A549 (cell line): ENCODE measurements around the gene SLC19A1. TPM values are rescaled to one million over a fixed set of nuclear protein-coding genes. Genes with fewer than 3 reads are reported as not detected.

ENCODE experiments used
- ATAC-seq, 2 experiments: fragments of 200-7000 bp in 1 of 2; fragments of >200 bp in 1 of 2; cut with Nextera tagmentation in 1 of 2; cut with Tn5 transposase in 1 of 2; 3 replicates each; pipeline versions ENCODE4 v1.8.0 to v1.9.1; 2018 to 2020; ENCODE audit warnings: mild to moderate bottlenecking in 1 of 2, moderate library complexity in 1 of 2
- CTCF ChIA-PET: fragments of 300-600 bp; sonication (Branson Sonifier 250); formaldehyde crosslinking; extraction: SDS; loops from one replicate; lab custom pipeline; 2021; ENCODE audit warnings: antibody characterized with exemption, inconsistent platforms; lab: Yijun Ruan, JAX
- POLR2A ChIA-PET: fragments of 350-600 bp; formaldehyde crosslinking; extraction: SDS; loops from one replicate; lab custom pipeline; 2021; ENCODE audit warnings: antibody characterized with exemption, inconsistent platforms; lab: Yijun Ruan, JAX
- DNase-seq, 2 experiments: peaks; one replicate each; pipeline versions ENCODE4 v3.0.0 to v3.0.0-alpha.2; 2011 to 2016; ENCODE audit warnings: low read depth in 1 of 2, low spot score in 1 of 2
- FAIRE-seq: peaks from 2 replicates; lab custom pipeline; 2011; peaks lifted over from hg19 to GRCh38; lab: Jason Lieb, UNC
- H3K27ac ChIP-seq, 2 experiments: fragments of >200 bp; sonication (Bioruptor Twin); formaldehyde crosslinking; 3 replicates each; pipeline ENCODE4 v1.5.1; 2016 to 2017
- H3K4me1 ChIP-seq: fragments of >200 bp; sonication (Bioruptor Twin); formaldehyde crosslinking; 3 replicates; pipeline ENCODE4 v1.6.1; 2016
- H3K4me2 ChIP-seq: fragments of >200 bp; sonication (Bioruptor Twin); formaldehyde crosslinking; 3 replicates; pipeline ENCODE4 v1.6.1; 2016
- H3K4me3 ChIP-seq: fragments of >200 bp; sonication (Bioruptor Twin); formaldehyde crosslinking; 3 replicates; pipeline ENCODE4 v1.5.1; 2016
- H3K9me3 ChIP-seq: fragments of >200 bp; sonication (Bioruptor Twin); formaldehyde crosslinking; 3 replicates; pipeline ENCODE4 v1.6.1; 2016
- CBX8 ChIP-seq: fragments of 200-600 bp; sonication (generic); IDR thresholded peaks from 2 replicates; pipeline ENCODE4 v1.6.1; 2016
- CHD2 ChIP-seq: fragments of 150-350 bp; IDR thresholded peaks from 2 replicates; pipeline ENCODE4 v1.6.1; 2014; ENCODE audit warnings: low read length; ENCODE audit not compliant: partially characterized antibody
- HEYL ChIP-seq: fragments of 250-450 bp; sonication (Bioruptor Pico); IDR thresholded peaks from 2 replicates; pipeline ENCODE4 v1.8.0; 2021; ENCODE audit warnings: mild to moderate bottlenecking, moderate library complexity
- HOXA7 ChIP-seq: fragments of 250-450 bp; sonication (Bioruptor Pico); IDR thresholded peaks from 2 replicates; pipeline ENCODE4 v1.5.0; 2020; ENCODE audit warnings: mild to moderate bottlenecking, moderate library complexity
- HOXB5 ChIP-seq: fragments of 250-450 bp; sonication (Bioruptor Pico); IDR thresholded peaks from 2 replicates; pipeline ENCODE4 v1.5.0; 2020; ENCODE audit warnings: mild to moderate bottlenecking, moderate library complexity
- JUN ChIP-seq, 2 experiments: fragments of >200 bp; sonication (Bioruptor Twin); formaldehyde crosslinking; IDR thresholded peaks; 2 replicates in 1 of 2; 3 replicates in 1 of 2; pipeline ENCODE4 v1.6.1; 2016 to 2017
- KDM1A ChIP-seq: fragments of 200-600 bp; sonication (generic); IDR thresholded peaks from 2 replicates; pipeline ENCODE4 v1.6.1; 2016; ENCODE audit warnings: low read depth, mild to moderate bottlenecking
- KDM5A ChIP-seq: fragments of 200-600 bp; sonication (generic); IDR thresholded peaks from 2 replicates; pipeline ENCODE4 v1.6.1; 2016; ENCODE audit warnings: antibody characterized with exemption, mild to moderate bottlenecking
- MAX ChIP-seq: IDR thresholded peaks from 2 replicates; pipeline ENCODE4 v1.6.1; 2012
- MYC ChIP-seq: IDR thresholded peaks from 2 replicates; pipeline ENCODE4 v1.6.1; 2012; ENCODE audit warnings: mild to moderate bottlenecking, inconsistent platforms, low read length, improper control_type of control experiment, borderline replicate concordance
- NPAS2 ChIP-seq: fragments of 250-450 bp; sonication (Bioruptor Pico); IDR thresholded peaks from 2 replicates; pipeline ENCODE4 v1.8.0; 2022; ENCODE audit warnings: mild to moderate bottlenecking, moderate library complexity, borderline replicate concordance
- POLR2AphosphoS2 ChIP-seq: conservative IDR thresholded peaks from 2 replicates; pipeline ENCODE4 v1.6.1; 2012; ENCODE audit warnings: low read length, improper control_type of control experiment, inconsistent platforms
- RARB ChIP-seq: fragments of 250-450 bp; sonication (Bioruptor Pico); IDR thresholded peaks from 2 replicates; pipeline ENCODE4 v1.8.0; 2021; ENCODE audit warnings: mild to moderate bottlenecking, moderate library complexity
- RFX5 ChIP-seq: fragments of 450-650 bp; IDR thresholded peaks from 2 replicates; pipeline ENCODE4 v1.7.1; 2014; ENCODE audit warnings: antibody characterized with exemption, mild to moderate bottlenecking, moderate library complexity
- TFCP2L1 ChIP-seq: fragments of 250-450 bp; sonication (Bioruptor Pico); IDR thresholded peaks from 2 replicates; pipeline ENCODE4 v1.5.0; 2021; ENCODE audit warnings: mild to moderate bottlenecking
- TP53 ChIP-seq: fragments of 250-450 bp; sonication (Bioruptor Pico); IDR thresholded peaks from 2 replicates; pipeline ENCODE4 v1.5.0; 2021; ENCODE audit warnings: mild to moderate bottlenecking, moderate library complexity
- USF2 ChIP-seq: fragments of 450-650 bp; IDR thresholded peaks from 2 replicates; pipeline ENCODE4 v1.6.1; 2014; ENCODE audit warnings: antibody characterized with exemption
- WGBS: methylation state at CpG from one replicate; pipeline ENCODE4 v1.1.6; 2017; ENCODE audit errors: missing lambda C conversion rate; 5-methylcytosine and 5-hydroxymethylcytosine counted together
- polyA plus RNA-seq, 4 experiments: library from polyadenylated mRNA; depleted of rRNA in 3 of 4; stranded (reverse); fragments of >200 nt; fragmentation: RNase III in 1 of 4; extraction: RNeasy Plus Mini Kit Qiagen cat#74134 plus additional on column Dnase treatment in 1 of 4; gene quantifications; 2 replicates in 3 of 4; 3 replicates in 1 of 4; pipeline ENCODE4 v1.2.3, GENCODE V29; 2011 to 2017
- TF ChIP-seq, protein P1 (sequence below): fragments of >200 bp; sonication (Bioruptor Twin); formaldehyde crosslinking; IDR thresholded peaks from 3 replicates; pipeline ENCODE4 v1.5.1; 2016

Gene SLC19A1
- polyA plus RNA-seq, 2 of the 4 experiments (the other 2 are of a cell fraction): 9.8 to 14.0 TPM

DNA sequence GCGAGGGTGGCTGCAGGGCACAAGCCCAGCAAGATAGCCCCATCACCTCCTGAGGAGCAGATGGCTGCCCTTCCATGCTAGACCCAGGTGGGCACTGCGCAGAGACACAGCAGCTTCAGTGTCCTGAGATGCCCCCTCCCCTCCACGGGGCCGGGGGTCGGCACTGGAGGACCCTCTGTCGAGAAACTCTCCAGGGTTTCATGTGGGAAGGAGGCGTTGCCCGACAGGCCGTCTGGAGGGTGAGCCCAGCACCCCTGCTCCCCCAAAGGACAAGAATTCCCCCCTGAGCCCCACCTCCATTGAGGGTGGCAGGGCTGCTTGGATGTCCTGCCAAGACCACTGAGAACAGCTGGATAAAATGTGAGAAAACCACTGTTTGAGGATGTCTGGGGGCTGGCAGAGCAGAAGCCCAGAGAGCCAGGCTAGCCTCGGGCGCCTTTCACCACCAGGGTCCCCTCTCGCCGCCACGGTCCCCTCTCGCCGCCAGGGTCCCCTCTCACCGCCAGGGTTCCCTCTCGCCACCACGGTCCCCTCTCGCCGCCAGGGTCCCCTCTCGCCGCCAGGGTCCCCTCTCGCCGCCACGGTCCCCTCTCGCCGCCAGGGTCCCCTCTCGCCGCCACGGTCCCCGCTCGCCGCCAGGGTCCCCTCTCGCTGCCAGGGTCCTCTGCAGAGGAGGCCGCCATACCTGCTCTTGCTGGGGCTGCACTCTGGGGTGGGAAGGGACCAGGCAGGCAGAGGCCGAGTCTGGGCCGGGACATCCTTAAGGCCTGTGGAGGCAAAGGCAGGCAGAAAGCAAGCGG, 44.2 kb downstream of the SLC19A1 start (continued):
- no peak for TF ChIP-seq MYC

DNA sequence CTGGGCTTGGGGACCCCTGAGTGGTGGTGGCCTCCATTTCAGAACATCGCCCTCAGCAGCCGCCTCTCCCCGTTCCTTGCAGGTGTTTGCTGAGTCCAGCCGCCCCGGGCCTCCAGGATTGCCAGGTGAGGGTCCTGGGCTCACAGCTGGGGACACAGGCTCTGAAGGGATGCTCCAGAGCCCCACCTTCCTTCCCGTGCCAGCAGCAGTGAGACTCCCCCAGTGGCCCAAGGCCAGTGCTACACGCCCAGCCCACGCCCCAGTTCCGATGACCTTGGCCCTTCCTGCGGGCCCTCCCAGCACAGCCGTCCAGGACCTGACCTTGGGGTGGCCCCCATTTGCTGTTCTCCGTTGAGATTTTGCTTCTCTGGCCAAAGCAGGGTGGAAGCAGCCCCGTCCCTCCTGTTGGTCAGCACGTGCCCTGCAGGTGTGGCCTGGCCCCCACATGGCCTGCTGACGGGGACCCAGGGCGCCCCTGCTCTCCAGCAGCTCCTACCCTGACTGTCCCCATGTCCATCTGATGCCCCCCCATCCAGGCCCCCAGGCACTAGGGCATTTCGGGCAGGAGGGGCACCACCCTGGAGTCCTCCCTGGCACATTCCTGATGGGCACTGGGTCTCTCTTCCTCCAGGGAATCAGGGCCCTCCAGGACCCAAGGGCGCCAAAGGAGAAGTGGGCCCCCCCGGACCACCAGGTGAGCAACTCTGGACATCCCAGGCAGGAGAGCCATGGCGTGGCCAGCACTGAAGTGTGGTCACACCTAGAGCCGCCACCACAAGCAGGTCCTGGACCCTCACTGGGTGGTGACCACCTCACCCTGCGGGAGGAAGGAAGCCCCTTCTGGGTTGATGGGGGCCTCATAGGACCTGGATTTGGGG, 45.0 kb downstream of the SLC19A1 start:
- ATAC-seq (no peak), FAIRE-seq (no peak)
- Histone ChIP-seq H3K27ac (no peak overlapping the region), H3K4me3 (no peak overlapping the region)
- TF ChIP-seq TP53: no peak
- TF ChIP-seq, all 56 proteins: peak for 0
- H3K9me3 ChIP-seq: no peaks in the 10 kb centered on the region
- WGBS: 97% methylated on average over 14 of the region's 22 CpGs
- POLR2A ChIA-PET: no interaction called here
- H3K4me2 ChIP-seq: no peak overlapping the region
- no peak for DNase-seq
- no peaks in the 10 kb centered on the region for H3K4me1 ChIP-seq
- CTCF ChIA-PET: interaction anchor here (0.9 kb wide), 1 partner anchor 50 kb away, joined by 3 read pairs; no protein-coding TSS in a partner anchor

DNA sequence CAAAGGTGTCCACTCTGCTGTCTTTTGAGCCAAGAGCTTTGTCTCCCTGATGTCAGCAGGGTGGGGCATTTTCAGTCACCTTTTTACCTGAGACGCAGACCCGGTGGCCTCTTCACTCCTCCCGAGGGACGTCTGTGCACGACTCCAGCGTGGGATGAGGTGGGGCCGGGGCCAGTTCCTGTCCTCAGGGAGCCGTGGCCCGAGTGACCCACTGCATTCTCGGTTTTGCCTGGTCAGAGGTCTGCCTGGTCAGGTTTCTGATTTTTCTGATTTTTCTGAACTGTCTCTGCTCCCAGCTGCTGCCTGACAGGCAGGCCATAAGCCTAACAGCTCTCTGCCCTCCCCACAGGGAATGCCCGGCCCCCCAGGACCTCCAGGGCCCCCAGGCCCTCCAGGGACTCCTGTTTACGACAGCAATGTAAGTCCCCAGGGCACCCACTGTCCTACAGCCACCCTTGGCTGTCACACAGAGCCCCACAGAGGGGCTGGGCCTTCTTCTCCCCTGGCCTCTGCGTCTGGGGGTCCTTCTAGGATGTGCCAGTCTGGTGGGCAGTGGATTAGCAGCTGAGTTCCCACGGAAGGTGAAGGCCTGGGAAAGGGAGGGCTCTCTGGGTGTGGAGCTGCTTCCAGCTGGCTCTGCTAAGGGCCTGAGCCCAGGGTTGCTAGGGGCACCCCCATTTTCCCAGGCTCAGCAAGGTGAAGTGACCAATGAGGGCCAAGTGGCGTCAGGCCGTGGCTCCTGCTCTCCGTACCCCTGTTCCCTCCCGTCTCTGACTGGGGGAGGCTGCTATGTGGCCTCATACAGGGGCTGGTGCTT, 45.9 kb downstream of the SLC19A1 start:
- POLR2A ChIA-PET: no interaction called here
- no peaks in the 10 kb centered on the region for H3K9me3 ChIP-seq
- CTCF ChIA-PET: interaction anchor here (0.9 kb wide), 1 partner anchor 49 kb away, joined by 3 read pairs; no protein-coding TSS in a partner anchor
- ATAC-seq (no peak), FAIRE-seq (no peak), DNase-seq (no peak)
- H3K27ac ChIP-seq: no peak overlapping the region
- no peak overlapping the region for H3K4me3 ChIP-seq
- no peak overlapping the region for H3K4me2 ChIP-seq
- 92% methylated on average over 13 of the region's 18 CpGs for WGBS
- TF ChIP-seq HOXB5 (CRISPR knock-in tag) (no peak), RFX5 (no peak), HEYL (CRISPR knock-in tag) (no peak), MYC (no peak), KDM1A (no peak), RARB (CRISPR knock-in tag) (no peak), MAX (no peak), USF2 (no peak), CHD2 (no peak), TP53 (no peak), HOXA7 (CRISPR knock-in tag) (no peak), CBX8 (no peak), TFCP2L1 (no peak), POLR2AphosphoS2 (no peak), JUN (IDR thresholded peaks at IDR 0.05) (no peak), KDM5A (no peak), NPAS2 (CRISPR knock-in tag) (no peak)
- TF ChIP-seq, protein P1, sequence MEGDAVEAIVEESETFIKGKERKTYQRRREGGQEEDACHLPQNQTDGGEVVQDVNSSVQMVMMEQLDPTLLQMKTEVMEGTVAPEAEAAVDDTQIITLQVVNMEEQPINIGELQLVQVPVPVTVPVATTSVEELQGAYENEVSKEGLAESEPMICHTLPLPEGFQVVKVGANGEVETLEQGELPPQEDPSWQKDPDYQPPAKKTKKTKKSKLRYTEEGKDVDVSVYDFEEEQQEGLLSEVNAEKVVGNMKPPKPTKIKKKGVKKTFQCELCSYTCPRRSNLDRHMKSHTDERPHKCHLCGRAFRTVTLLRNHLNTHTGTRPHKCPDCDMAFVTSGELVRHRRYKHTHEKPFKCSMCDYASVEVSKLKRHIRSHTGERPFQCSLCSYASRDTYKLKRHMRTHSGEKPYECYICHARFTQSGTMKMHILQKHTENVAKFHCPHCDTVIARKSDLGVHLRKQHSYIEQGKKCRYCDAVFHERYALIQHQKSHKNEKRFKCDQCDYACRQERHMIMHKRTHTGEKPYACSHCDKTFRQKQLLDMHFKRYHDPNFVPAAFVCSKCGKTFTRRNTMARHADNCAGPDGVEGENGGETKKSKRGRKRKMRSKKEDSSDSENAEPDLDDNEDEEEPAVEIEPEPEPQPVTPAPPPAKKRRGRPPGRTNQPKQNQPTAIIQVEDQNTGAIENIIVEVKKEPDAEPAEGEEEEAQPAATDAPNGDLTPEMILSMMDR: no peak
- H3K4me1 ChIP-seq: no peaks in the 10 kb centered on the region
